ENCODE results near the gene CLDN6.

The CLDN6 gene

DNA sequence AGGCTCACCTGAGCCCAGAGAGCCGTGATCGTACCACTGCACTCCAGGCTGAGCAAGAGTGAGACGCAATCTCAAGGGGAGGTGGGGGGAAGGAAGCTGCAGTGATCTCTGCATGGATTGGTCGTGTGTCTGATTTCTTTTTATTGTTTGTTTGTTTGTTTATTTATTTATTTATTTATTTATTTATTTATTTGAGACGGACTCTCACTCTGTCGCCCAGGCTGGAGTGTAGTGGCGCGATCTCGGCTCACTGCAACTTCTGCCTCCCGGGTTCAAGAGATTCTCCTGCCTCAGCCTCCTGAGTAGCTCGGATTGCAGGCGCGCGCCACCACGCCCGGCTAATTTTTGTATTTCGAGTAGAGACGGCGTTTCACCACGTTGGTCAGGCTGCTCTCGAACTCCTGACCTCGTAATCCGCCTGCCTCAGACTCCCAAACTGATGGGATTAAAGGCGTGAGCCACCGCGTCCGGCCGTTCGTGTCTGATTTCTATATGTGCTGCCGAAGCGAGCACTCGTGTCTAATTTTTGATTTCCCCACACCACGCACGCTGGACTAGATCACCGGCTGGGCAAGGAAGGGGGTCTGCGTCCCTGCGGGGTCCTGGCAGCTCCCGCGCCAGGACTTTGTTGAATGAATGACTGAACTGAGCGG is 1.7 kb upstream of the CLDN6 start:
- H3K9me3 ChIP-seq (ENCODE audit: control insufficient read depth, insufficient read depth, low read length): no peaks in the 10 kb centered on the region
- H3K9ac ChIP-seq (ENCODE audit: low read depth, low read length): no peak overlapping the region
- no peaks in the 10 kb centered on the region for H3K27me3 ChIP-seq (ENCODE audit: control insufficient read depth, insufficient read depth, low read length)
- H3K27ac ChIP-seq (ENCODE audit: low read depth, low read length): peak overlapping the region; percentile 69
- H3K4me3 ChIP-seq (ENCODE audit: low read depth, low read length): peak overlapping the region; percentile 98
- H3K4me1 ChIP-seq (ENCODE audit: control insufficient read depth, insufficient read depth, low read length): peaks cover 29% of the 10 kb centered on the region
- H3K36me3 ChIP-seq (ENCODE audit: control insufficient read depth, insufficient read depth, low read length): peaks cover 19% of the 10 kb centered on the region

DNA sequence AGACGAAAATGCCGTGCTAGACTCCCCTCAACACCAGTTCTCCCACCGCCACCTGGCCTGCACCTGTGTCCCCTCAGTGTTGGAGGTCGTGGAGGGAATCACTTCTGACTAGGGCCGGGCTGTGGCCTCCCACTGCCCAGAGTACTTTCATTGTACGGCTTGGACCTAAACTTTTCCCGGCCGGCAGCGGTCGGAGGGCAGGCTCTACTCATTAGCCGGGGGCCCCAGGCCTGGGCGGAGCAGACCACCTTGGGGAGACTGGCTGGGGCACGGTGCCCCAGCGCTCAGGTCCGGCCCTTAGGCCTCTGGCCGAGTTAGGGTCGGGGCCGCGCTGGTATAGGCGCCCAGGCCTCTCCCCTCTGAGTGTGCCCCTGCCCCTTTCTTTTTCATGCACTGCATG is 639 bp downstream of the CLDN6 start:
- Histone ChIP-seq H3K27me3 (ENCODE audit: control insufficient read depth, insufficient read depth, low read length) (no peaks in the 10 kb centered on the region), H3K27ac (ENCODE audit: low read depth, low read length) (peak overlapping the region; percentile 99)

DNA sequence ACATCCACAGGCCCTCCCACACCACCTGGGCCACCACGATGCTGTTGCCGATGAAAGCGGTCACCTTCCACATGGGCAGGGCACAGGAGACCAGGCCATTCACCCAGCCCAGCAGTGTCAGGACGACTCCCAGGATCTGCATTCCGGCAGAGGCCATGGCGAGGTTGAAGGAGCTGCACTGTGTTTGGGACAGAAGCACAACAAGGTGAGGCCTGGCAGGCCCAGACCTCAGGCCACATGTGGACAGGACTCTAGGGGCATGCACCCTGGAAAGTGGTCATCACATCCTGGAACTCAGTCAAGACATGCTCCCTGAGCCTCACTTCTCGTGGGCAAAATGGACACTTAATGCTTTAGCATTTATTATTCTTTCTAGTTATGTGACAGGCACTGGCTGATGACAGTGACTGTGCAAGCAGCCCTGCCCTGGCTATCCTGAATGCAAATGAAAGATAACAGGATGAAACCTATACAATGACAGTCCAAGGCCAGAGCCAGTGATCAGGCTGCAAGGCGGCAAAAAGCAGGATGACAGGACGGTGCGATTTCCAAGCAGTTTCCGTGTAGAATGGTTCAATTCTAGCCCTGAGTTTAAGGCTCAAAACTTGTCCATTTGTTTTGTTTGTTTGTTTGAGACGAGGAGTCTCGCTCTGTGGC is 2.0 kb downstream of the CLDN6 start:
- 0 out of 2 replicates have a peak, but pooled peaks cover 7% of the 10 kb centered on the region for H3K27me3 ChIP-seq (ENCODE audit: control insufficient read depth, insufficient read depth, low read length)
- H3K9me3 ChIP-seq (ENCODE audit: control insufficient read depth, insufficient read depth, low read length): no peaks in the 10 kb centered on the region
- peaks cover 17% of the 10 kb centered on the region for H3K36me3 ChIP-seq (ENCODE audit: control insufficient read depth, insufficient read depth, low read length)
- H3K9ac ChIP-seq (ENCODE audit: low read depth, low read length): no peak overlapping the region
- peaks cover 44% of the 10 kb centered on the region for H3K4me1 ChIP-seq (ENCODE audit: control insufficient read depth, insufficient read depth, low read length)
- H3K4me3 ChIP-seq (ENCODE audit: low read depth, low read length): peak overlapping the region; percentile 18
- no peak overlapping the region for H3K27ac ChIP-seq (ENCODE audit: low read depth, low read length)

More for the DNA sequence above, 639 bp downstream of the CLDN6 start:
- H3K9me3 ChIP-seq (ENCODE audit: control insufficient read depth, insufficient read depth, low read length): no peaks in the 10 kb centered on the region
- peak overlapping the region; percentile 97 for H3K4me3 ChIP-seq (ENCODE audit: low read depth, low read length)
- H3K9ac ChIP-seq (ENCODE audit: low read depth, low read length): peak overlapping the region; percentile 96
- peaks cover 41% of the 10 kb centered on the region for H3K4me1 ChIP-seq (ENCODE audit: control insufficient read depth, insufficient read depth, low read length)
- peaks cover 20% of the 10 kb centered on the region for H3K36me3 ChIP-seq (ENCODE audit: control insufficient read depth, insufficient read depth, low read length)

DNA sequence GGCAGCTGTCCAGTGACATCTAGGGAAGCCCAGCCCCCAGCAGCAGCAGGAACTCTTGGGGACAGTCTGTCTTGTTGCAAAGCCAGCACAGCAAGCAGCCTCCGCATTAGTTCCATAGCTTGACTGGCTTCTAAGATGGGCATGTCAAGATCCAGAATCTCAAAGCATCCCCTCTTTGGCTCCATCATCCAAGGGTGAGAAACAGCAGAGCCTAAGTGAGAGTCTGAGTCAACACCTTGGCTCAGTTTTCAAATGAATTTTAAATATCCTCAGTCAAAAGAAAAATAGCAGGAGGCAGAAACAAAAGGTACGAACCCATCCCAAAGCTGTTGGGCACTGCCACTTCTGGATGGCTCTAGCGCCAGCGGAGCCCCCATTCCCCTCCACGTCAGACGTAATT is 3.0 kb downstream of the CLDN6 start:
- no peaks in the 10 kb centered on the region for H3K9me3 ChIP-seq (ENCODE audit: control insufficient read depth, insufficient read depth, low read length)
- peaks cover 52% of the 10 kb centered on the region for H3K4me1 ChIP-seq (ENCODE audit: control insufficient read depth, insufficient read depth, low read length)
- H3K27me3 ChIP-seq (ENCODE audit: control insufficient read depth, insufficient read depth, low read length): 0 out of 2 replicates have a peak, but pooled peaks cover 7% of the 10 kb centered on the region
- no peak overlapping the region for H3K9ac ChIP-seq (ENCODE audit: low read depth, low read length)
- no peak overlapping the region for H3K4me3 ChIP-seq (ENCODE audit: low read depth, low read length)
- no peak overlapping the region for H3K27ac ChIP-seq (ENCODE audit: low read depth, low read length)
- H3K36me3 ChIP-seq (ENCODE audit: control insufficient read depth, insufficient read depth, low read length): peaks cover 17% of the 10 kb centered on the region

DNA sequence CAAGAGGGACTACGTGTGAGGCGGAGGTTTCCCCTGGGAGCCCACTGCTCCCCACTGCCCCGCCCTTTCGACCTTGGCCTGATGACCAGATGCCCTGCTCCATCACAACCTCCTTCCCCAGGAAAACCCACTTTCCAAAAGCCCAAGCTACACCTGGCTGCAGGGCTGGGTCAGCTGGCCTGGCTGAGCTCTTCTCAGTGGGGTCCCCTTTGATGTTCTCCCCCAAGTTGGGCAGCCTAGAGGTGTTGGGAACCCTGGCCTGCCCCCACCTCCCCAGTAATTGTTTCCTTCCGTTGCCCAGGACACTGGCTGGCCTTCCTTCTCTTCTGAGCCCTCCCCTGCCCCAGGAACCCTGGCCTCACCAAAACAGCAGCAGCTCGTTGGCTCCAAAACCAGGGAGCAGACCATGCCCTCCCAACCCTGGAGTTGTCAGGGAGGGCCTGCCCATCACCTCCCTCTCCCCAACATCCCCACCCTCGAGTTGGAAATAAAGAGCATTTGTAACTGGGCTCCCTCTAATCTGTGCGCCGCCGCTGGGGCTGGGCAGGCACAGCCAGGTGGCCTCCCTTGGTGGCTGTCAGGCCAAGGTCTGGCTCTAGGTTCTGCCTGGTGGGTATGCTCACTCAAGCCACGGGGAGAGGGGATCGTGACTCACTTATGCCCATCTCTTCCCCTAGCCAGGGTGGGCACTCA is 3.8 kb downstream of the CLDN6 start:
- Histone ChIP-seq H3K9me3 (ENCODE audit: control insufficient read depth, insufficient read depth, low read length) (no peaks in the 10 kb centered on the region), H3K4me1 (ENCODE audit: control insufficient read depth, insufficient read depth, low read length) (peaks cover 59% of the 10 kb centered on the region), H3K27ac (ENCODE audit: low read depth, low read length) (no peak overlapping the region), H3K27me3 (ENCODE audit: control insufficient read depth, insufficient read depth, low read length) (0 out of 2 replicates have a peak, but pooled peaks cover 7% of the 10 kb centered on the region), H3K4me3 (ENCODE audit: low read depth, low read length) (no peak overlapping the region), H3K9ac (ENCODE audit: low read depth, low read length) (no peak overlapping the region), H3K36me3 (ENCODE audit: control insufficient read depth, insufficient read depth, low read length) (peaks cover 17% of the 10 kb centered on the region)

DNA sequence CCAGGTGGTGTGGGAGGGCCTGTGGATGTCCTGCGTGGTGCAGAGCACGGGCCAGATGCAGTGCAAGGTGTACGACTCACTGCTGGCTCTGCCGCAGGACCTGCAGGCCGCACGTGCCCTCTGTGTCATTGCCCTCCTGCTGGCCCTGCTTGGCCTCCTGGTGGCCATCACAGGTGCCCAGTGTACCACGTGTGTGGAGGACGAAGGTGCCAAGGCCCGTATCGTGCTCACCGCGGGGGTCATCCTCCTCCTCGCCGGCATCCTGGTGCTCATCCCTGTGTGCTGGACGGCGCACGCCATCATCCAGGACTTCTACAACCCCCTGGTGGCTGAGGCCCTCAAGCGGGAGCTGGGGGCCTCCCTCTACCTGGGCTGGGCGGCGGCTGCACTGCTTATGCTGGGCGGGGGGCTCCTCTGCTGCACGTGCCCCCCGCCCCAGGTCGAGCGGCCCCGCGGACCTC is 4.5 kb downstream of the CLDN6 start:
- Histone ChIP-seq H3K9me3 (ENCODE audit: control insufficient read depth, insufficient read depth, low read length) (no peaks in the 10 kb centered on the region), H3K4me1 (ENCODE audit: control insufficient read depth, insufficient read depth, low read length) (peaks cover 65% of the 10 kb centered on the region), H3K27ac (ENCODE audit: low read depth, low read length) (no peak overlapping the region), H3K4me3 (ENCODE audit: low read depth, low read length) (no peak overlapping the region), H3K27me3 (ENCODE audit: control insufficient read depth, insufficient read depth, low read length) (0 out of 2 replicates have a peak, but pooled peaks cover 7% of the 10 kb centered on the region), H3K9ac (ENCODE audit: low read depth, low read length) (no peak overlapping the region), H3K36me3 (ENCODE audit: control insufficient read depth, insufficient read depth, low read length) (peaks cover 17% of the 10 kb centered on the region)

DNA sequence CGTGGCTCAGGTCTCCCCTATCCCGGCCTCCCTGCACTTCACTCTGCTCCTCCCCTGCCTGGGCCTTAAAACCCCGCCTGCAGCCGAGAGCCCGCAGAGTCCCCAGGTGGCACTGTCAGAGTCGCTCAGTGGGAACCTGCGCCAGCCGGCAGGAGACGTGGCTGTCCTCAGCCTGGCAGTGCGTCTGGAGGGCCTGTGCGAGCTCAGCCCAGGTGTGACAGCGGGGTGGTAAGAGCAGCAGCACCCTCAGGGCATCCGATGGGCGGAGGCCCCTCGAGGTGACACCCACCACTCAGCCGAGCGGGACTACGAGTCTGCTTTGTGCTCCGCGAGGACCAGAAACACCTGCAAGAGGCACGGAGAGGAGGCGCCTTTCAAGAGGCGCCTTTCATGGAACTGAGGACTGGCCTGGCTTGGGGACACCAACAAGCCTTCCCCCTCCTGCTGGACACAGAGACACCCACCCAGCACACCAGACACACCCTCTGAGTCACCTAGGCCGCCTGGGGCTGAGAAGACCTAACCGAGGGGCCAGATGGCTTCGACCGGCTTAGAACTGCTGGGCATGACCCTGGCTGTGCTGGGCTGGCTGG is 5.1 kb downstream of the CLDN6 start, which contains the start of gene CLDN9:
Gene CLDN9, plus strand, starts transcription at position 96 of the 593 bp plus-strand sequence. Its CDS starts 440 bp downstream, at position 536.
- H3K9ac ChIP-seq (ENCODE audit: low read depth, low read length): no peak within 1 kb of the TSS

DNA sequence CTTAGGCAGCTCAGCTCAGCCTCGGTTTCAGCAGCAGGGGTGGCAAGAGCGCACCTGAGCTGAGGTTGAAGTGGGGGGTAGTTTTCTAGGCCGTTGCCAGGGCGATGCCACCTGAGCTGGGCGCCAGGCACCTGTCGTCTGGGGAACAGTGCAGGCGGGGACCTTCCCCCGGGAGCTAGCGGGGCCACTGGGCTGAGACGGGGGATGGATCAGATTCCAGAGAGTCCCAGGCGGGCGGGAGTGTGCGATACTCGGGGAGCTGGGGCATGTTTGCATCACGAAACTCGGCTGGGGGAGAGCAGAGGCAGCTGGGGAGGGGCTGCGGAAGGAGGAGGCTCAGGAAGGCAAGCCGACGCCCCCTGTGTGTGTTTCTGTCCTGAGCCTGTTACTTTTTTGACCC is 5.7 kb downstream of the CLDN6 start:
- Histone ChIP-seq H3K9ac (ENCODE audit: low read depth, low read length) (no peak overlapping the region), H3K36me3 (ENCODE audit: control insufficient read depth, insufficient read depth, low read length) (peaks cover 17% of the 10 kb centered on the region), H3K9me3 (ENCODE audit: control insufficient read depth, insufficient read depth, low read length) (no peaks in the 10 kb centered on the region), H3K4me1 (ENCODE audit: control insufficient read depth, insufficient read depth, low read length) (peaks cover 73% of the 10 kb centered on the region), H3K27me3 (ENCODE audit: control insufficient read depth, insufficient read depth, low read length) (0 out of 2 replicates have a peak, but pooled peaks cover 7% of the 10 kb centered on the region), H3K27ac (ENCODE audit: low read depth, low read length) (peak overlapping the region; percentile 44), H3K4me3 (ENCODE audit: low read depth, low read length) (peak overlapping the region; percentile 51)

More for the DNA sequence above, 5.1 kb downstream of the CLDN6 start, which contains the start of gene CLDN9:
- Histone ChIP-seq H3K9me3 (ENCODE audit: control insufficient read depth, insufficient read depth, low read length) (no peaks in the 10 kb centered on the region), H3K27ac (ENCODE audit: low read depth, low read length) (peak within 1 kb of the TSS; percentile 44), H3K36me3 (ENCODE audit: control insufficient read depth, insufficient read depth, low read length) (peaks cover 17% of the 10 kb centered on the region), H3K27me3 (ENCODE audit: control insufficient read depth, insufficient read depth, low read length) (0 out of 2 replicates have a peak, but pooled peaks cover 7% of the 10 kb centered on the region), H3K4me1 (ENCODE audit: control insufficient read depth, insufficient read depth, low read length) (peaks cover 66% of the 10 kb centered on the region), H3K4me3 (ENCODE audit: low read depth, low read length) (peak within 1 kb of the TSS; percentile 51)

DNA sequence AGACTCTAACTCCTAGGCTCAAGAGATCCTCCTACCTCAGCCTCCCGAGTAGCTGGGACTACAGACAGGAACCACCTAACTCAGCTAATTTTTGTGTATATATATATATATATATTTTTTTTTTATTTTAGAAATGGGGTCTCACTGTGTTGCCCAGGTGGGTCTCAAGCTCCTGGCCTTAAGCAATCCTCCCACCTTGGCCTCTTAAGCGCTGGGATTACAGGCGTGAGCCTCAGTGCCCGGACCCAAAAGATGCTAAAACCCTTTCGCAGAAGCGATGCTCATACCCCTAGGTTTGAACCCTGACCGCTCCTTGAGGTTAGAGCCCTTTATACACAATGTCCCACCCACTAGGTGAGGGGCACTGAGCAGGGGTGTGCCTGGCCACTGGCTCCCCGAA is 7.5 kb downstream of the CLDN6 start:
- H3K9ac ChIP-seq (ENCODE audit: low read depth, low read length): no peak overlapping the region
- peak overlapping the region; percentile 52; the same call in 1 of the 2 replicates for H3K4me3 ChIP-seq (ENCODE audit: low read depth, low read length)
- H3K4me1 ChIP-seq (ENCODE audit: control insufficient read depth, insufficient read depth, low read length): peaks cover 81% of the 10 kb centered on the region
- H3K36me3 ChIP-seq (ENCODE audit: control insufficient read depth, insufficient read depth, low read length): peaks cover 9% of the 10 kb centered on the region
- H3K27me3 ChIP-seq (ENCODE audit: control insufficient read depth, insufficient read depth, low read length): 0 out of 2 replicates have a peak, but pooled peaks cover 7% of the 10 kb centered on the region
- peak overlapping the region; percentile 98 for H3K27ac ChIP-seq (ENCODE audit: low read depth, low read length)
- H3K9me3 ChIP-seq (ENCODE audit: control insufficient read depth, insufficient read depth, low read length): no peaks in the 10 kb centered on the region

DNA sequence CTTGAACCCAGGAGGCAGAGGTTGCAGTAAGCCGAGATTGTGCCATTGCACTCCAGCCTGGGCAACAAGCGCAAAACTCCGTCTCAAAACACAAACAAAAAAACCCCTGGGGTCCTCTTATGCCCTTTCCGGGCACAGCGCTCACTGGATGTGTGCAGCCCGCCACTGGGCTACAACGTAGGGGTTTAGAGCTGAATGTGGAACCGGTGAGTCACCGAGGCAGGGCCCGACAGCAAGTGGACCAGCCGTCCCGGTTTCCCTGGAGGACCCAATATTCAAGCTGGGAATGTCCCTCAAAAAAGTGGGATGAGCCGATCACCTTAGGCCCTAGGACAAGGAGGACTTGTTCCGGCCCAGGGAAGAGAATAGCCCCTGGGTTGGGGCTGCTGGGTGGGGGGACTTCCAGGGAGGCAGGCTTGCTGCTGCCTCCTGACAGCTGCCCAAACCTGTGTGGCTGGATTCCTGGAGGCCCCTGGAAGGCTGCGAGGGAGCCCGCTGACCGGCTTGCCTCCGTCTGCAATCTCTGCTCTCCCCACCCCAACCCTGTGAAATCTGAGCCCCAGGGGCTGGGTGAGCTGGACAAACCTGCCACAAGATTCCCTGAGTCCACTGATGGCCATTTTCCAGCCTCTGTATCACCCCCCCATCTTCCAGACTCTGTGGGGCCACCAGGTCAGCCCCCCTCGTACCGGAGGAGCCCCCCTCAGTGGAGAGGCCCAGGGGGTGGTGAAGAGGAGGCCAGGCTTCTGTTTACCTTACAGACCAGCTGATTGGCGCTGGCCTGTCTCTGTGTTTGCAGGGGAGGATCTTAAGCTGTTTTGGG is 8.2 kb downstream of the CLDN6 start:
- Histone ChIP-seq H3K4me3 (ENCODE audit: low read depth, low read length) (peak overlapping the region; percentile 52), H3K36me3 (ENCODE audit: control insufficient read depth, insufficient read depth, low read length) (peaks cover 1% of the 10 kb centered on the region), H3K9ac (ENCODE audit: low read depth, low read length) (peak overlapping the region; percentile 60), H3K27me3 (ENCODE audit: control insufficient read depth, insufficient read depth, low read length) (0 out of 2 replicates have a peak, but pooled peaks cover 7% of the 10 kb centered on the region), H3K4me1 (ENCODE audit: control insufficient read depth, insufficient read depth, low read length) (peaks cover 76% of the 10 kb centered on the region), H3K27ac (ENCODE audit: low read depth, low read length) (peak overlapping the region; percentile 98), H3K9me3 (ENCODE audit: control insufficient read depth, insufficient read depth, low read length) (no peaks in the 10 kb centered on the region)
